Measurements from ENCODE around the gene PREX1. TPM values are rescaled to one million over a fixed set of nuclear protein-coding genes. Genes with fewer than 3 reads are reported as not detected.

PREX1 gene
- total and polyA plus RNA-seq, 2 of the 4 experiments (the other 2 are of a cell fraction), result 0.67 to 0.72 TPM

GRCh38 chr20:48600470-48600945, 227.3 kb downstream of the PREX1 start:
- ATAC-seq (ENCODE audit: low read depth), result no peak
- POLR2A ChIA-PET (ENCODE audit: unreplicated experiment), result no interaction called here
- Histone ChIP-seq H4K5ac (ENCODE audit: low read depth, low read length) (no peak overlapping the region), H2AK5ac (ENCODE audit: low read depth, low read length) (no peak overlapping the region), H2BK5ac (ENCODE audit: low read depth, low read length, poor library complexity, severe bottlenecking) (no peak overlapping the region), H2BK20ac (ENCODE audit: low read depth, low read length) (no peak overlapping the region), H3K27ac (ENCODE audit: insufficient read depth, low read length) (no peak overlapping the region), H3K56ac (ENCODE audit: extremely low read depth, insufficient read depth, low read length) (no peak overlapping the region), H2AK9ac (replicated peaks; ENCODE audit: low read depth, low read length, poor library complexity) (no peak overlapping the region), H3K27me3 (ENCODE audit: control insufficient read depth, insufficient read depth, low read length) (peaks cover 11% of the 10 kb centered on the region; the same call in 1 of the 2 replicates), H4K8ac (ENCODE audit: low read depth in 2 of 2, low read length in 2 of 2) (no peak overlapping the region), H2BK120ac (ENCODE audit: low read depth, low read length) (no peak overlapping the region), H3K14ac (replicated peaks; ENCODE audit: low read depth, low read length) (no peak overlapping the region), H3K79me1 (ENCODE audit: low read depth in 1 of 2, low read length in 2 of 2) (no peaks in the 10 kb centered on the region), H3K23ac (ENCODE audit: low read depth, low read length) (no peak overlapping the region), H3K9me1 (ENCODE audit: insufficient read depth, low read length) (no peaks in the 10 kb centered on the region), H4K91ac (ENCODE audit: insufficient read depth, low read depth, low read length) (no peak overlapping the region), H3K9me3 (ENCODE audit: control insufficient read depth, insufficient read depth, low read length) (no peaks in the 10 kb centered on the region), H3K4me3 (ENCODE audit: insufficient read depth, low read depth, low read length) (no peak overlapping the region), H2BK15ac (ENCODE audit: low read depth, low read length) (no peak overlapping the region), H3K36me3 (ENCODE audit: control insufficient read depth, insufficient read depth, low read length) (no peaks in the 10 kb centered on the region), H4K20me1 (ENCODE audit: insufficient read depth, low read length) (no peaks in the 10 kb centered on the region), H3K9ac (ENCODE audit: low read depth, low read length) (no peak overlapping the region), H3K4me1 (ENCODE audit: control insufficient read depth, insufficient read depth, low read length) (no peaks in the 10 kb centered on the region), H3K18ac (ENCODE audit: low read depth, low read length) (no peak overlapping the region), H2AFZ (replicated peaks; ENCODE audit: low read length, poor library complexity) (no peak overlapping the region), H3K4me2 (ENCODE audit: low read depth, low read length) (no peak overlapping the region), H3K4ac (ENCODE audit: low read depth, low read length) (no peak overlapping the region)
- BruUV-seq (replicated peaks), result no TSS peak
- intact Hi-C loops (cut with micrococcal nuclease), result no loop called here
- no peak for DNase-seq
- CTCF ChIA-PET, result no interaction called here
- dilution Hi-C loops (cut with HindIII; ENCODE audit: low sequenced_read_pairs, unreplicated experiment), result no loop called here
- in situ Hi-C loops (cut with MboI; ENCODE audit: low sequenced_read_pairs), result no loop called here
- WGBS, 2 experiments (ENCODE audit: extremely low coverage in 2 of 2, insufficient read length in 1 of 2), result 79% methylated on average over 5 of the region's 10 CpGs; no CpG with 5 or more reads in 1 of the 2 experiments
- TF ChIP-seq SMC3 (IDR thresholded peaks at IDR 0.05; ENCODE audit: low read depth, low read length) (no peak), RFX5 (IDR thresholded peaks at IDR 0.05; ENCODE audit: low read depth, low read length) (no peak), MAFK (IDR thresholded peaks at IDR 0.05; ENCODE audit: low read depth, low read length) (no peak), NFE2L2 (IDR thresholded peaks at IDR 0.05; ENCODE audit: low read depth, low read length) (no peak), MAZ (IDR thresholded peaks at IDR 0.05; ENCODE audit: borderline replicate concordance, low read depth, low read length) (no peak), CEBPB (IDR thresholded peaks at IDR 0.05; ENCODE audit: low read depth, low read length) (no peak)
- TF ChIP-seq, protein P1, sequence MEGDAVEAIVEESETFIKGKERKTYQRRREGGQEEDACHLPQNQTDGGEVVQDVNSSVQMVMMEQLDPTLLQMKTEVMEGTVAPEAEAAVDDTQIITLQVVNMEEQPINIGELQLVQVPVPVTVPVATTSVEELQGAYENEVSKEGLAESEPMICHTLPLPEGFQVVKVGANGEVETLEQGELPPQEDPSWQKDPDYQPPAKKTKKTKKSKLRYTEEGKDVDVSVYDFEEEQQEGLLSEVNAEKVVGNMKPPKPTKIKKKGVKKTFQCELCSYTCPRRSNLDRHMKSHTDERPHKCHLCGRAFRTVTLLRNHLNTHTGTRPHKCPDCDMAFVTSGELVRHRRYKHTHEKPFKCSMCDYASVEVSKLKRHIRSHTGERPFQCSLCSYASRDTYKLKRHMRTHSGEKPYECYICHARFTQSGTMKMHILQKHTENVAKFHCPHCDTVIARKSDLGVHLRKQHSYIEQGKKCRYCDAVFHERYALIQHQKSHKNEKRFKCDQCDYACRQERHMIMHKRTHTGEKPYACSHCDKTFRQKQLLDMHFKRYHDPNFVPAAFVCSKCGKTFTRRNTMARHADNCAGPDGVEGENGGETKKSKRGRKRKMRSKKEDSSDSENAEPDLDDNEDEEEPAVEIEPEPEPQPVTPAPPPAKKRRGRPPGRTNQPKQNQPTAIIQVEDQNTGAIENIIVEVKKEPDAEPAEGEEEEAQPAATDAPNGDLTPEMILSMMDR (conservative IDR thresholded peaks at IDR 0.05; ENCODE audit: low read depth, low read length), result no peak
